GM23338 (cell line): ENCODE measurements around the gene RNU6-9. TPM values are rescaled to one million over a fixed set of nuclear protein-coding genes. Genes with fewer than 3 reads are reported as not detected.
A peak's percentile ranks its signal among the peaks of the same experiment; 100 is the strongest.

Experiments
- ATAC-seq: fragments of 200-7000 bp; cut with Tn5 transposase; 3 replicates; pipeline ENCODE4 v1.9.1; 2020
- DNase-seq: peaks from one replicate; pipeline ENCODE4 v3.0.0-alpha.2; 2015; ENCODE audit warnings: low spot score
- H2AFZ ChIP-seq: fragments of 200-600 bp; sonication (generic); 2 replicates; pipeline ENCODE4 v1.8.0; 2016; ENCODE audit warnings: antibody characterized with exemption, mild to moderate bottlenecking, moderate library complexity
- H3F3A ChIP-seq: fragments of 200-600 bp; sonication (generic); replicated peaks from 2 replicates; pipeline ENCODE4 v1.8.0; 2017; ENCODE audit warnings: antibody characterized with exemption, mixed run types, low read depth
- H3K27ac ChIP-seq: fragments of 200-600 bp; sonication (generic); 2 replicates; pipeline ENCODE4 v1.6.1; 2016; ENCODE audit warnings: low read depth
- H3K27me3 ChIP-seq: fragments of 200-600 bp; sonication (generic); 2 replicates; pipeline ENCODE4 v1.8.0; 2016; ENCODE audit warnings: mild to moderate bottlenecking, mixed run types, moderate library complexity; ENCODE audit not compliant: insufficient read depth
- H3K36me3 ChIP-seq: fragments of 200-600 bp; sonication (generic); 2 replicates; pipeline ENCODE4 v1.8.0; 2016; ENCODE audit warnings: mild to moderate bottlenecking; ENCODE audit not compliant: insufficient read depth
- H3K4me1 ChIP-seq: fragments of 200-600 bp; sonication (generic); 2 replicates; pipeline ENCODE4 v1.8.0; 2016; ENCODE audit warnings: mild to moderate bottlenecking, moderate library complexity; ENCODE audit not compliant: insufficient read depth
- H3K4me2 ChIP-seq: fragments of 200-600 bp; sonication (generic); 2 replicates; pipeline ENCODE4 v1.7.1; 2017; ENCODE audit warnings: mixed run types
- H3K4me3 ChIP-seq: fragments of 200-600 bp; sonication (generic); 2 replicates; pipeline ENCODE4 v1.6.1; 2016; ENCODE audit warnings: mixed run types
- H3K79me2 ChIP-seq: fragments of 200-600 bp; sonication (generic); replicated peaks from 2 replicates; pipeline ENCODE4 v1.8.0; 2017; ENCODE audit warnings: mild to moderate bottlenecking; ENCODE audit not compliant: insufficient read depth
- H3K9me2 ChIP-seq: fragments of 200-600 bp; sonication (generic); 2 replicates; pipeline ENCODE4 v1.8.0; 2017; ENCODE audit not compliant: insufficient read depth
- H4K20me1 ChIP-seq: fragments of 200-600 bp; sonication (generic); replicated peaks from 2 replicates; pipeline ENCODE4 v1.8.0; 2017; ENCODE audit warnings: mild to moderate bottlenecking; ENCODE audit not compliant: insufficient read depth
- H3K27ac Mint-ChIP-seq: 2 replicates; pipeline ENCODE4 v1.8.0; 2020; ENCODE audit warnings: inconsistent platforms, mild to moderate bottlenecking, moderate library complexity, mixed read lengths
- H3K27me3 Mint-ChIP-seq: 3 replicates; pipeline ENCODE4 v1.8.0; 2022; ENCODE audit warnings: low read depth, mild to moderate bottlenecking, moderate library complexity, mixed read lengths, inconsistent platforms; ENCODE audit not compliant: insufficient read depth, poor library complexity
- H3K36me3 Mint-ChIP-seq: 3 replicates; pipeline ENCODE4 v1.8.0; 2021; ENCODE audit warnings: low read depth, mild to moderate bottlenecking, inconsistent platforms, moderate library complexity, mixed read lengths
- H3K4me1 Mint-ChIP-seq: 3 replicates; pipeline ENCODE4 v1.8.0; 2020; ENCODE audit warnings: mild to moderate bottlenecking, inconsistent platforms, mixed read lengths
- H3K4me3 Mint-ChIP-seq: 3 replicates; pipeline ENCODE4 v1.8.0; 2021; ENCODE audit warnings: moderate library complexity, mild to moderate bottlenecking, inconsistent platforms, mixed read lengths
- H3K9me3 Mint-ChIP-seq: 3 replicates; pipeline ENCODE4 v1.8.0; 2020; ENCODE audit warnings: moderate library complexity, mild to moderate bottlenecking, inconsistent platforms, mixed read lengths
- CREB1 ChIP-seq: fragments of 250-450 bp; sonication (Bioruptor Pico); IDR thresholded peaks from 2 replicates; pipeline ENCODE4 v1.5.0; 2020; ENCODE audit warnings: low read depth, mild to moderate bottlenecking, moderate library complexity
- EZH2 ChIP-seq: fragments of 200-600 bp; sonication (generic); IDR thresholded peaks from one replicate; pipeline ENCODE4 v1.8.0; 2017; ENCODE audit warnings: antibody characterized with exemption, mild to moderate bottlenecking, low read depth; ENCODE audit not compliant: unreplicated experiment
- EZH2phosphoT487 ChIP-seq: fragments of 200-600 bp; sonication (generic); IDR thresholded peaks from one replicate; pipeline ENCODE4 v1.8.1; 2018; ENCODE audit warnings: antibody characterized with exemption; ENCODE audit not compliant: unreplicated experiment
- JUNB ChIP-seq: IDR thresholded peaks from one replicate; pipeline ENCODE4 v1.6.1; 2016; ENCODE audit warnings: antibody characterized with exemption; ENCODE audit not compliant: unreplicated experiment
- NANOG ChIP-seq: IDR thresholded peaks from 2 replicates; pipeline ENCODE4 v1.6.1; 2016; ENCODE audit warnings: antibody characterized with exemption, borderline replicate concordance
- POLR2AphosphoS5 ChIP-seq: IDR thresholded peaks from 2 replicates; pipeline ENCODE4 v1.6.1; 2016; ENCODE audit warnings: antibody characterized with exemption, low read depth
- STAT1 ChIP-seq: IDR thresholded peaks from one replicate; pipeline ENCODE4 v1.6.1; 2016; ENCODE audit warnings: antibody characterized with exemption; ENCODE audit not compliant: unreplicated experiment
- ZNF114 ChIP-seq: fragments of 250-450 bp; sonication (Bioruptor Pico); IDR thresholded peaks from 2 replicates; pipeline ENCODE4 v1.5.0; 2020; ENCODE audit warnings: mild to moderate bottlenecking, moderate library complexity
- ZNF331 ChIP-seq: fragments of 250-450 bp; sonication (Bioruptor Pico); IDR thresholded peaks from 2 replicates; pipeline ENCODE4 v1.5.0; 2020; ENCODE audit warnings: low read depth, mild to moderate bottlenecking, moderate library complexity
- polyA plus RNA-seq: library from polyadenylated mRNA; unstranded; fragments of >200 nt; fragmentation: Nextera tagmentation; extraction: Ambion mirVana; gene quantifications from 2 replicates; pipeline ENCODE4 v1.2.1, GENCODE V29; 2016
- total RNA-seq: library from RNA; depleted of rRNA; stranded (reverse); fragments of >200 nt; shearing (Covaris generic); gene quantifications from 2 replicates; pipeline ENCODE4 v1.2.3, GENCODE V29; 2014
- TF ChIP-seq, protein P1 (sequence below): IDR thresholded peaks from one replicate; pipeline ENCODE4 v1.6.1; 2018; ENCODE audit warnings: antibody characterized with exemption; ENCODE audit not compliant: unreplicated experiment
- TF ChIP-seq, protein P2 (sequence below): IDR thresholded peaks from 2 replicates; pipeline ENCODE4 v1.6.1; 2016; ENCODE audit warnings: antibody characterized with exemption
- TF ChIP-seq, protein P3 (sequence below), 2 experiments: fragments of 200-600 bp in 1 of 2; sonication (generic) in 1 of 2; conservative IDR thresholded peaks; 2 replicates each; pipeline versions ENCODE4 v1.5.1 to v1.6.1; 2016 to 2017; ENCODE audit warnings: antibody characterized with exemption in 2 of 2, low read depth in 2 of 2, mild to moderate bottlenecking in 2 of 2, moderate library complexity in 1 of 2
- TF ChIP-seq, protein P4 (sequence below): fragments of 250-450 bp; sonication (Bioruptor Pico); IDR thresholded peaks from 2 replicates; pipeline ENCODE4 v1.5.0; 2020; ENCODE audit warnings: mild to moderate bottlenecking, moderate library complexity

The RNU6-9 gene
- total and polyA plus RNA-seq, 2 experiments from 2014 or later, result not detected

DNA sequence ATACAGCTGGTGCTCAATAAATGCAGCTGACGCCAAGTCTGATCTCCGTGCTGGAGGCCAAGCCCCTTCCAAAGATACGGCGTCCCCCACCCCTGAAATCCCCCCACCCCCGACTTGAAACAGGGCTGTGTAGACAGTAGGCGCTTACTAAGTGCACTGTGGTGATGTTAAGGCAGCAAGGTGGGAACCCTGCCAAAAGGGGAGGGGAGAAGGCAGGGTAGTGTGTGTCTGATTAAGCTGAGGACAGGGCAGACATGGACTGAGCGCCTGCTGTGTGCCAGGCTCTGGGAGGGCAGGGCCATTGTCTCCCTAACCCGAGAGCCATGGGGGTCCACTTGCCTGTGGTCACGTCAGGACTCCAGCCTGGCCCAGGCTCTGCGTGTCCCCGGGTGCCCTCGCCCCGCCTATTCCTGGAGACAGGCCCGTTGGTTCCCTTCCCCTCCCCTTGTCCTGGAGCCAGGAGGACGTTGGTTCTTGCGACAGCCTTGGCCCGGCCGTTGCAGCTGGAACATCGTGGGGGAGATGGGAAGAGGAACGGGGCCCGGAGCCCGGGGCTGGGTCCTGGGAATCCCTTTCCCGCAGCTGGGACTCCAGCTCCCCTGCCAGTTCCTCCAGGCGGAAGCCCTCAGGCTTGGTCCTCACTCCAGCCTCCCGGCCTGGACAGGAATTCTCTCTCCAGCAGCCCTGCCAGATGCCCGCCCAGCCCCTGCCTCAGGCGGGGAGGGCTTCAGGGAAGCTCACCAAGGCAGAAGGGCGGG is 42.9 kb upstream of the RNU6-9 start:
- peak; percentile 65 for DNase-seq
- H3K27me3 Mint-ChIP-seq, result peaks cover 6% of the 10 kb centered on the region
- no peak overlapping the region for H3K27ac Mint-ChIP-seq
- Histone ChIP-seq H3K4me1 (no peaks in the 10 kb centered on the region), H2AFZ (no peak overlapping the region; the same call in 1 of the 2 replicates), H3F3A (peaks cover 10% of the 10 kb centered on the region; the same call in 1 of the 2 replicates), H3K4me2 (no peak overlapping the region), H3K27me3 (no peaks in the 10 kb centered on the region), H3K9me2 (no peaks in the 10 kb centered on the region), H3K79me2 (no peaks in the 10 kb centered on the region), H4K20me1 (no peaks in the 10 kb centered on the region; the same call in 1 of the 2 replicates), H3K4me3 (no peak overlapping the region), H3K27ac (no peak overlapping the region), H3K36me3 (no peaks in the 10 kb centered on the region)
- no peaks in the 10 kb centered on the region for H3K9me3 Mint-ChIP-seq
- no peaks in the 10 kb centered on the region for H3K36me3 Mint-ChIP-seq
- H3K4me3 Mint-ChIP-seq, result no peak overlapping the region
- TF ChIP-seq, protein P1, sequence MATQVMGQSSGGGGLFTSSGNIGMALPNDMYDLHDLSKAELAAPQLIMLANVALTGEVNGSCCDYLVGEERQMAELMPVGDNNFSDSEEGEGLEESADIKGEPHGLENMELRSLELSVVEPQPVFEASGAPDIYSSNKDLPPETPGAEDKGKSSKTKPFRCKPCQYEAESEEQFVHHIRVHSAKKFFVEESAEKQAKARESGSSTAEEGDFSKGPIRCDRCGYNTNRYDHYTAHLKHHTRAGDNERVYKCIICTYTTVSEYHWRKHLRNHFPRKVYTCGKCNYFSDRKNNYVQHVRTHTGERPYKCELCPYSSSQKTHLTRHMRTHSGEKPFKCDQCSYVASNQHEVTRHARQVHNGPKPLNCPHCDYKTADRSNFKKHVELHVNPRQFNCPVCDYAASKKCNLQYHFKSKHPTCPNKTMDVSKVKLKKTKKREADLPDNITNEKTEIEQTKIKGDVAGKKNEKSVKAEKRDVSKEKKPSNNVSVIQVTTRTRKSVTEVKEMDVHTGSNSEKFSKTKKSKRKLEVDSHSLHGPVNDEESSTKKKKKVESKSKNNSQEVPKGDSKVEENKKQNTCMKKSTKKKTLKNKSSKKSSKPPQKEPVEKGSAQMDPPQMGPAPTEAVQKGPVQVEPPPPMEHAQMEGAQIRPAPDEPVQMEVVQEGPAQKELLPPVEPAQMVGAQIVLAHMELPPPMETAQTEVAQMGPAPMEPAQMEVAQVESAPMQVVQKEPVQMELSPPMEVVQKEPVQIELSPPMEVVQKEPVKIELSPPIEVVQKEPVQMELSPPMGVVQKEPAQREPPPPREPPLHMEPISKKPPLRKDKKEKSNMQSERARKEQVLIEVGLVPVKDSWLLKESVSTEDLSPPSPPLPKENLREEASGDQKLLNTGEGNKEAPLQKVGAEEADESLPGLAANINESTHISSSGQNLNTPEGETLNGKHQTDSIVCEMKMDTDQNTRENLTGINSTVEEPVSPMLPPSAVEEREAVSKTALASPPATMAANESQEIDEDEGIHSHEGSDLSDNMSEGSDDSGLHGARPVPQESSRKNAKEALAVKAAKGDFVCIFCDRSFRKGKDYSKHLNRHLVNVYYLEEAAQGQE, result no peak
- TF ChIP-seq POLR2AphosphoS5 (no peak), EZH2 (no peak), JUNB (no peak), ZNF114 (CRISPR knock-in tag) (no peak), CREB1 (CRISPR knock-in tag) (no peak), STAT1 (no peak), EZH2phosphoT487 (no peak), ZNF331 (no peak), NANOG (no peak)
- TF ChIP-seq, protein P2, sequence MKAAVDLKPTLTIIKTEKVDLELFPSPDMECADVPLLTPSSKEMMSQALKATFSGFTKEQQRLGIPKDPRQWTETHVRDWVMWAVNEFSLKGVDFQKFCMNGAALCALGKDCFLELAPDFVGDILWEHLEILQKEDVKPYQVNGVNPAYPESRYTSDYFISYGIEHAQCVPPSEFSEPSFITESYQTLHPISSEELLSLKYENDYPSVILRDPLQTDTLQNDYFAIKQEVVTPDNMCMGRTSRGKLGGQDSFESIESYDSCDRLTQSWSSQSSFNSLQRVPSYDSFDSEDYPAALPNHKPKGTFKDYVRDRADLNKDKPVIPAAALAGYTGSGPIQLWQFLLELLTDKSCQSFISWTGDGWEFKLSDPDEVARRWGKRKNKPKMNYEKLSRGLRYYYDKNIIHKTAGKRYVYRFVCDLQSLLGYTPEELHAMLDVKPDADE, result no peak
- TF ChIP-seq, protein P3, sequence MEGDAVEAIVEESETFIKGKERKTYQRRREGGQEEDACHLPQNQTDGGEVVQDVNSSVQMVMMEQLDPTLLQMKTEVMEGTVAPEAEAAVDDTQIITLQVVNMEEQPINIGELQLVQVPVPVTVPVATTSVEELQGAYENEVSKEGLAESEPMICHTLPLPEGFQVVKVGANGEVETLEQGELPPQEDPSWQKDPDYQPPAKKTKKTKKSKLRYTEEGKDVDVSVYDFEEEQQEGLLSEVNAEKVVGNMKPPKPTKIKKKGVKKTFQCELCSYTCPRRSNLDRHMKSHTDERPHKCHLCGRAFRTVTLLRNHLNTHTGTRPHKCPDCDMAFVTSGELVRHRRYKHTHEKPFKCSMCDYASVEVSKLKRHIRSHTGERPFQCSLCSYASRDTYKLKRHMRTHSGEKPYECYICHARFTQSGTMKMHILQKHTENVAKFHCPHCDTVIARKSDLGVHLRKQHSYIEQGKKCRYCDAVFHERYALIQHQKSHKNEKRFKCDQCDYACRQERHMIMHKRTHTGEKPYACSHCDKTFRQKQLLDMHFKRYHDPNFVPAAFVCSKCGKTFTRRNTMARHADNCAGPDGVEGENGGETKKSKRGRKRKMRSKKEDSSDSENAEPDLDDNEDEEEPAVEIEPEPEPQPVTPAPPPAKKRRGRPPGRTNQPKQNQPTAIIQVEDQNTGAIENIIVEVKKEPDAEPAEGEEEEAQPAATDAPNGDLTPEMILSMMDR (conservative IDR thresholded peaks at IDR 0.05; ENCODE audit: low read depth in 2 of 2), result no peak
- TF ChIP-seq, protein P4, sequence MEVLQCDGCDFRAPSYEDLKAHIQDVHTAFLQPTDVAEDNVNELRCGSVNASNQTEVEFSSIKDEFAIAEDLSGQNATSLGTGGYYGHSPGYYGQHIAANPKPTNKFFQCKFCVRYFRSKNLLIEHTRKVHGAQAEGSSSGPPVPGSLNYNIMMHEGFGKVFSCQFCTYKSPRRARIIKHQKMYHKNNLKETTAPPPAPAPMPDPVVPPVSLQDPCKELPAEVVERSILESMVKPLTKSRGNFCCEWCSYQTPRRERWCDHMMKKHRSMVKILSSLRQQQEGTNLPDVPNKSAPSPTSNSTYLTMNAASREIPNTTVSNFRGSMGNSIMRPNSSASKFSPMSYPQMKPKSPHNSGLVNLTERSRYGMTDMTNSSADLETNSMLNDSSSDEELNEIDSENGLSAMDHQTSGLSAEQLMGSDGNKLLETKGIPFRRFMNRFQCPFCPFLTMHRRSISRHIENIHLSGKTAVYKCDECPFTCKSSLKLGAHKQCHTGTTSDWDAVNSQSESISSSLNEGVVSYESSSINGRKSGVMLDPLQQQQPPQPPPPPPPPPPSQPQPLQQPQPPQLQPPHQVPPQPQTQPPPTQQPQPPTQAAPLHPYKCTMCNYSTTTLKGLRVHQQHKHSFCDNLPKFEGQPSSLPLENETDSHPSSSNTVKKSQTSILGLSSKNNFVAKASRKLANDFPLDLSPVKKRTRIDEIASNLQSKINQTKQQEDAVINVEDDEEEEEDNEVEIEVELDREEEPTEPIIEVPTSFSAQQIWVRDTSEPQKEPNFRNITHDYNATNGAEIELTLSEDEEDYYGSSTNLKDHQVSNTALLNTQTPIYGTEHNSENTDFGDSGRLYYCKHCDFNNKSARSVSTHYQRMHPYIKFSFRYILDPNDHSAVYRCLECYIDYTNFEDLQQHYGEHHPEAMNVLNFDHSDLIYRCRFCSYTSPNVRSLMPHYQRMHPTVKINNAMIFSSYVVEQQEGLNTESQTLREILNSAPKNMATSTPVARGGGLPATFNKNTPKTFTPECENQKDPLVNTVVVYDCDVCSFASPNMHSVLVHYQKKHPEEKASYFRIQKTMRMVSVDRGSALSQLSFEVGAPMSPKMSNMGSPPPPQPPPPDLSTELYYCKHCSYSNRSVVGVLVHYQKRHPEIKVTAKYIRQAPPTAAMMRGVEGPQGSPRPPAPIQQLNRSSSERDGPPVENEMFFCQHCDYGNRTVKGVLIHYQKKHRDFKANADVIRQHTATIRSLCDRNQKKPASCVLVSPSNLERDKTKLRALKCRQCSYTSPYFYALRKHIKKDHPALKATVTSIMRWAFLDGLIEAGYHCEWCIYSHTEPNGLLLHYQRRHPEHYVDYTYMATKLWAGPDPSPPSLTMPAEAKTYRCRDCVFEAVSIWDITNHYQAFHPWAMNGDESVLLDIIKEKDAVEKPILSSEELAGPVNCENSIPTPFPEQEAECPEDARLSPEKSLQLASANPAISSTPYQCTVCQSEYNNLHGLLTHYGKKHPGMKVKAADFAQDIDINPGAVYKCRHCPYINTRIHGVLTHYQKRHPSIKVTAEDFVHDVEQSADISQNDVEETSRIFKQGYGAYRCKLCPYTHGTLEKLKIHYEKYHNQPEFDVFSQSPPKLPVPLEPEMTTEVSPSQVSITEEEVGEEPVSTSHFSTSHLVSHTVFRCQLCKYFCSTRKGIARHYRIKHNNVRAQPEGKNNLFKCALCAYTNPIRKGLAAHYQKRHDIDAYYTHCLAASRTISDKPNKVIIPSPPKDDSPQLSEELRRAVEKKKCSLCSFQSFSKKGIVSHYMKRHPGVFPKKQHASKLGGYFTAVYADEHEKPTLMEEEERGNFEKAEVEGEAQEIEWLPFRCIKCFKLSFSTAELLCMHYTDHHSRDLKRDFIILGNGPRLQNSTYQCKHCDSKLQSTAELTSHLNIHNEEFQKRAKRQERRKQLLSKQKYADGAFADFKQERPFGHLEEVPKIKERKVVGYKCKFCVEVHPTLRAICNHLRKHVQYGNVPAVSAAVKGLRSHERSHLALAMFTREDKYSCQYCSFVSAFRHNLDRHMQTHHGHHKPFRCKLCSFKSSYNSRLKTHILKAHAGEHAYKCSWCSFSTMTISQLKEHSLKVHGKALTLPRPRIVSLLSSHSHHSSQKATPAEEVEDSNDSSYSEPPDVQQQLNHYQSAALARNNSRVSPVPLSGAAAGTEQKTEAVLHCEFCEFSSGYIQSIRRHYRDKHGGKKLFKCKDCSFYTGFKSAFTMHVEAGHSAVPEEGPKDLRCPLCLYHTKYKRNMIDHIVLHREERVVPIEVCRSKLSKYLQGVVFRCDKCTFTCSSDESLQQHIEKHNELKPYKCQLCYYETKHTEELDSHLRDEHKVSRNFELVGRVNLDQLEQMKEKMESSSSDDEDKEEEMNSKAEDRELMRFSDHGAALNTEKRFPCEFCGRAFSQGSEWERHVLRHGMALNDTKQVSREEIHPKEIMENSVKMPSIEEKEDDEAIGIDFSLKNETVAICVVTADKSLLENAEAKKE (CRISPR knock-in tag), result no peak
- peaks cover 2% of the 10 kb centered on the region; the same call in 1 of the 3 replicates for H3K4me1 Mint-ChIP-seq
- ATAC-seq, result peak; percentile 58
